PC-3 (cell line): Measurements from ENCODE around the gene ADGRL4.

Experiments
- EZH2 ChIP-seq: fragments of 300-600 bp; sonication (generic); IDR thresholded peaks from one replicate; pipeline ENCODE4 v1.6.1; 2017; ENCODE audit warnings: antibody characterized with exemption, mild to moderate bottlenecking, low read length; ENCODE audit not compliant: unreplicated experiment
- TF ChIP-seq, protein P1 (sequence below): fragments of 300-600 bp; sonication (generic); conservative IDR thresholded peaks from 2 replicates; pipeline ENCODE4 v1.5.1; 2017; ENCODE audit warnings: antibody characterized with exemption, low read depth, mild to moderate bottlenecking, low read length

DNA sequence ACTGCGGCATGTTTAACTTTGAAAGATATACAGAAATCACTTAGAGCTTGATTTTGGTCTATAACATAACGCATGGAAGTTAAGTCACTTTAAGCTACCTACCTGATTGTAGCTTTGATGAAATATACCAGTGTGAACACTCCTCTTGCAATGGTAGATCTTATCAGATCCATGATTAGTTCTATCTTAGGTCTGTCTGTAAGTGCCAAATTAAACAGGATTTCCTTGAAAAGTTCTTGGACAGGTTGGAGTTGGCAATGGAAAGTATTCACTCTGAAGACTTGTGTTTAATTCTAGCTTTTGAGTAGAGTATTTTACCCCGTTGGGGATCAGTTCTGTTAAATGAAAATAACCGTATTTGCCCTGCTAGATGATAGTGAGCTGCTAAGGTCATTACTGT is 4.1 kb upstream of the ADGRL4 start:
- no peak for TF ChIP-seq EZH2
- TF ChIP-seq, protein P1, sequence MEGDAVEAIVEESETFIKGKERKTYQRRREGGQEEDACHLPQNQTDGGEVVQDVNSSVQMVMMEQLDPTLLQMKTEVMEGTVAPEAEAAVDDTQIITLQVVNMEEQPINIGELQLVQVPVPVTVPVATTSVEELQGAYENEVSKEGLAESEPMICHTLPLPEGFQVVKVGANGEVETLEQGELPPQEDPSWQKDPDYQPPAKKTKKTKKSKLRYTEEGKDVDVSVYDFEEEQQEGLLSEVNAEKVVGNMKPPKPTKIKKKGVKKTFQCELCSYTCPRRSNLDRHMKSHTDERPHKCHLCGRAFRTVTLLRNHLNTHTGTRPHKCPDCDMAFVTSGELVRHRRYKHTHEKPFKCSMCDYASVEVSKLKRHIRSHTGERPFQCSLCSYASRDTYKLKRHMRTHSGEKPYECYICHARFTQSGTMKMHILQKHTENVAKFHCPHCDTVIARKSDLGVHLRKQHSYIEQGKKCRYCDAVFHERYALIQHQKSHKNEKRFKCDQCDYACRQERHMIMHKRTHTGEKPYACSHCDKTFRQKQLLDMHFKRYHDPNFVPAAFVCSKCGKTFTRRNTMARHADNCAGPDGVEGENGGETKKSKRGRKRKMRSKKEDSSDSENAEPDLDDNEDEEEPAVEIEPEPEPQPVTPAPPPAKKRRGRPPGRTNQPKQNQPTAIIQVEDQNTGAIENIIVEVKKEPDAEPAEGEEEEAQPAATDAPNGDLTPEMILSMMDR = no peak
